ENCODE results near the gene PLXNA4.

DNA sequence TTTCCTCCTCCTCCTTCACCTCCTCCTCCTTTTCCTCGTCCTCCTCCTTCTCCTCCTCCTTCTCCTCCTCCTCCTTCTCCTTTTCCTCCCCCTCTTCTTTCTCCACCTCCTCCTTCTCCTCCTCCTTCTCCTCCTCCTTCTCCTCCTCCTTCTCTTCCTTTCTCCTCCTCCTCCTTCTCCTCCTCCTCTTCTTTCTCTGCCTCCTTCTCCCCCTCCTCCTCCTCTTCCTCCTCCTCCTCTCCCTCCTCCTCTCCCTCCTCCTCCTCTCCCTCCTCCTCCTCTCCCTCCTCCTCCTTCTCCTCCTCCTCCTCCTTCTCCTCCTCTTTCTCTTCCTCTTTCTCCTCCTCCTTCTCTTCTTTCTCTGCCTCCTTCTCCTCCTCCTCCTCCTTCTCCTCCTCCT lies 13.6 kb downstream of the PLXNA4 start:
- TF ChIP-seq POLR2A (IDR thresholded peaks at IDR 0.05) (no peak), CTCF (IDR thresholded peaks at IDR 0.05 in 4 of 5, conservative IDR thresholded peaks at IDR 0.05 in 1 of 5) (no peak)
